ENCODE measurements around the gene RNLS. TPM values are rescaled to one million over a fixed set of nuclear protein-coding genes. Genes with fewer than 3 reads are reported as not detected.

The RNLS gene
- polyA plus RNA-seq, 3 donors, result 3.3 to 3.9 (median 3.7) TPM

DNA sequence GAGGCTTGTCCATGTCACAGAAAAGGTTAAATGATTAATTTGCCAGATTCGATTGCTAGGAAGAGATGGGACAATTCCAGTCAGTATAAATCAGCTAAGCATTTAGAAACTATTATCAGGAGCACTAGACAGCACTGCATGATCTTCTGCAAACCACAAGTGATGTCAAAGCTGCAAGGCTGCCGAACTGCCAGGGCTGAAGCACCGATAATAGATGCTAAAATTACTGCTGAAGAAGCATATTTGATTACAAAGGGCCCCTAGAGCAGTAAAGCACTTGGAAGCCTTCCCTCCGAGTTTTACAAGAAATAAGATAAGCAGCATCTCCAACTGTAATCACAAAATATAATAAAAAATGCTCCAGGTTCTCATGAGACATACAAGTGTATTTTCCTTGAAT, 40.6 kb downstream of the RNLS start:
- peaks cover 0 to 1% (median 0%) of the 10 kb centered on the region in 3 donors for H3K27me3 Mint-ChIP-seq (ENCODE audit: low read depth in 3 of 3)
- TF ChIP-seq CTCF (IDR thresholded peaks at IDR 0.05), result no peak
- no peaks in the 10 kb centered on the region for H3K36me3 Mint-ChIP-seq
- H3K27me3 ChIP-seq (ENCODE audit: control insufficient read depth in 2 of 2, insufficient read depth in 2 of 2, low read length in 2 of 2), result no peaks in the 10 kb centered on the region
- no peaks in the 10 kb centered on the region for H4K20me1 ChIP-seq (ENCODE audit: insufficient read depth, low read length)
- no peaks in the 10 kb centered on the region for H3K4me1 ChIP-seq (ENCODE audit: control insufficient read depth in 1 of 2, insufficient read depth in 2 of 2, low read length in 2 of 2)
- no peaks in the 10 kb centered on the region for H3K9me3 ChIP-seq (replicated peaks in 1 of 2; ENCODE audit: control insufficient read depth in 1 of 2, insufficient read depth in 1 of 2, low read length in 2 of 2)
- no peak overlapping the region for H3K27ac Mint-ChIP-seq
- WGBS (ENCODE audit: insufficient coverage), result 100% methylated on average over 1 of the region's 4 CpGs
- no peak overlapping the region for H3K27ac ChIP-seq (ENCODE audit: low read depth in 1 of 2, low read length in 2 of 2)
- no peak overlapping the region for H2AFZ ChIP-seq (ENCODE audit: insufficient read depth, low read depth, low read length, poor library complexity, severe bottlenecking)
- no peak overlapping the region for H3K4me3 ChIP-seq (replicated peaks in 1 of 3; ENCODE audit: low read depth in 2 of 3, low read length in 3 of 3)
- no peak overlapping the region for H3K4me2 ChIP-seq (replicated peaks; ENCODE audit: extremely low read depth, low read length, poor library complexity, severe bottlenecking)
- intact Hi-C loops (cut with micrococcal nuclease), result no loop called here
- H3K9me3 Mint-ChIP-seq, result no peaks in the 10 kb centered on the region
- no peaks in the 10 kb centered on the region for H3K79me2 ChIP-seq (ENCODE audit: insufficient read depth, low read length)
- H3K4me3 Mint-ChIP-seq, result no peak overlapping the region
- no peak overlapping the region for H3K9ac ChIP-seq (ENCODE audit: insufficient read depth, low read length, poor library complexity, severe bottlenecking)
- H3K4me1 Mint-ChIP-seq, result no peaks in the 10 kb centered on the region
- H3K36me3 ChIP-seq (replicated peaks in 1 of 2; ENCODE audit: control insufficient read depth in 1 of 2, insufficient read depth in 2 of 2, low read length in 2 of 2), result no peaks in the 10 kb centered on the region
- DNase-seq, result no peak

DNA sequence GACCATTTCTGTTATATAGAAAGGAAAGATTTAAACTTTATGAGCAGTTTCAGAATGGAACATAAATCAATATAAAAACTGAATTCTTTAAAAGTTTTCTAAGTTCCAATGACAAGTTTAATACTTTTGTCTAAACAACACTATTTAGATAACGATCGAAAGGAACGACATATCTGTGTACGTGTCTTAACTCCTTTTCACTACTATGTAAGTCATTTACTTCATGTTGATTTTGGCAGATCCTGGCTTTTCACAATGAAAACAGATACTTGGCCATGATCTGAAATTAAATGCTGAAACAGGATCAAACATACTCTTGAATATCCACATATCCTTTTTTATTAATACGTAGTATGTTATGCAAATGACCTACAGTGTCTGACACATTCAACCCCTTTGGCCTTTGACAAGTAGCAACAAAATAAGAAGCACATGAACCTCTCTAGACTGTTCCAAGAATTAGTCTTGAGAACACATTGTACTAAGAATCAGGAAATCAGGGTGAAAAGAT, 41.9 kb downstream of the RNLS start:
- Histone ChIP-seq H4K20me1 (ENCODE audit: insufficient read depth, low read length) (no peaks in the 10 kb centered on the region), H3K4me1 (ENCODE audit: control insufficient read depth in 1 of 2, insufficient read depth in 2 of 2, low read length in 2 of 2) (no peaks in the 10 kb centered on the region), H3K27ac (ENCODE audit: low read depth in 1 of 2, low read length in 2 of 2) (no peak overlapping the region), H3K79me2 (ENCODE audit: insufficient read depth, low read length) (no peaks in the 10 kb centered on the region), H2AFZ (ENCODE audit: insufficient read depth, low read depth, low read length, poor library complexity, severe bottlenecking) (no peak overlapping the region), H3K27me3 (ENCODE audit: control insufficient read depth in 2 of 2, insufficient read depth in 2 of 2, low read length in 2 of 2) (no peaks in the 10 kb centered on the region), H3K9ac (ENCODE audit: insufficient read depth, low read length, poor library complexity, severe bottlenecking) (no peak overlapping the region), H3K4me3 (replicated peaks in 1 of 3; ENCODE audit: low read depth in 2 of 3, low read length in 3 of 3) (no peak overlapping the region), H3K4me2 (replicated peaks; ENCODE audit: extremely low read depth, low read length, poor library complexity, severe bottlenecking) (no peak overlapping the region), H3K9me3 (replicated peaks in 1 of 2; ENCODE audit: control insufficient read depth in 1 of 2, insufficient read depth in 1 of 2, low read length in 2 of 2) (no peaks in the 10 kb centered on the region), H3K36me3 (replicated peaks in 1 of 2; ENCODE audit: control insufficient read depth in 1 of 2, insufficient read depth in 2 of 2, low read length in 2 of 2) (no peaks in the 10 kb centered on the region)
- no peak overlapping the region for H3K4me3 Mint-ChIP-seq
- 97% methylated on average over 4 of the region's 5 CpGs for WGBS (ENCODE audit: insufficient coverage)
- no peak for TF ChIP-seq CTCF (IDR thresholded peaks at IDR 0.05)
- no peaks in the 10 kb centered on the region for H3K36me3 Mint-ChIP-seq
- no peaks in the 10 kb centered on the region for H3K4me1 Mint-ChIP-seq
- H3K27me3 Mint-ChIP-seq (ENCODE audit: low read depth in 3 of 3), result peaks cover 0 to 1% (median 0%) of the 10 kb centered on the region in 3 donors
- intact Hi-C loops (cut with micrococcal nuclease), result no loop called here
- no peak overlapping the region for H3K27ac Mint-ChIP-seq
- H3K9me3 Mint-ChIP-seq, result peaks cover 0 to 1% (median 0%) of the 10 kb centered on the region in 7 donors
- no peak for DNase-seq

Data from CD14-positive monocyte (primary cell).